Esophagus muscularis mucosa (tissue), 4 donors: ENCODE results near the gene SNAP29. TPM values are rescaled to one million over a fixed set of nuclear protein-coding genes. Genes with fewer than 3 reads are reported as not detected.
A peak's percentile ranks its signal among the peaks of the same experiment; 100 is the strongest.

Experiments
- DNase-seq: peaks from one replicate; pipeline ENCODE4 v3.0.0-alpha.2; 2017; ENCODE audit errors: extremely low spot score
- H3K27ac ChIP-seq, 4 donors: fragments of 200-600 bp; sonication (generic); replicated peaks in 1 of 4; 1 replicate in 3 of 4; 2 replicates in 1 of 4; pipeline ENCODE4 v1.5.1; 2016 to 2019; ENCODE audit warnings: mild to moderate bottlenecking in 1 of 4
- H3K27me3 ChIP-seq, 4 donors: fragments of 200-600 bp; sonication (generic); one replicate each; pipeline versions ENCODE4 v1.5.1 to v1.6.0; 2016 to 2019
- H3K36me3 ChIP-seq, 4 donors: fragments of 200-600 bp; sonication (generic); one replicate each; pipeline ENCODE4 v1.5.1; 2016 to 2019
- H3K4me1 ChIP-seq, 4 donors: fragments of 200-600 bp; sonication (generic); one replicate each; pipeline ENCODE4 v1.5.1; 2016 to 2019
- H3K4me3 ChIP-seq, 4 donors: fragments of 200-600 bp; sonication (generic); 1 replicate in 2 of 4; 2 replicates in 2 of 4; pipeline ENCODE4 v1.5.1; 2016 to 2019; ENCODE audit warnings: mild to moderate bottlenecking in 4 of 4, moderate library complexity in 1 of 4
- H3K9me3 ChIP-seq, 4 donors: fragments of 200-600 bp; sonication (generic); 1 replicate in 3 of 4; 2 replicates in 1 of 4; pipeline ENCODE4 v1.5.1; 2016 to 2019
- EP300 ChIP-seq: sonication (generic); formaldehyde crosslinking; IDR thresholded peaks from one replicate; pipeline ENCODE4 v1.6.1; 2017; ENCODE audit warnings: antibody characterized with exemption
- POLR2A ChIP-seq: fragments of 450-650 bp; IDR thresholded peaks from one replicate; pipeline ENCODE4 v1.6.1; 2017; ENCODE audit warnings: antibody characterized with exemption, moderate library complexity, mild to moderate bottlenecking, low read depth
- POLR2AphosphoS5 ChIP-seq, 2 donors: sonication (generic); formaldehyde crosslinking; IDR thresholded peaks; one replicate each; pipeline ENCODE4 v1.6.1; 2017; ENCODE audit warnings: antibody characterized with exemption in 2 of 2
- WGBS: methylation state at CpG from one replicate; pipeline ENCODE4 v1.1.5; 2018; 5-methylcytosine and 5-hydroxymethylcytosine counted together
- intact Hi-C: fragments of 100-400 bp; cut with DNase I; formaldehyde crosslinking; loops from one replicate; pipeline ENCODE4 v1.15.1; 2023
- total RNA-seq, 4 donors: library from RNA; depleted of rRNA; stranded (reverse); fragments of >200 nt; gene quantifications; one replicate each; pipeline versions ENCODE4 v1.1.0 to v1.2.1, GENCODE V29; 2016
- TF ChIP-seq, protein P1 (sequence below), 3 experiments: fragments of 200-600 bp in 2 of 3; fragments of 450-650 bp in 1 of 3; sonication (generic) in 2 of 3; IDR thresholded peaks; one replicate each; pipeline ENCODE4 v1.5.1; 2017 to 2019; ENCODE audit warnings: antibody characterized with exemption in 3 of 3, mild to moderate bottlenecking in 2 of 3, moderate library complexity in 1 of 3

SNAP29 gene
- total RNA-seq, 4 donors from 2014 or later, result 21.2 to 33.6 (median 26.4) TPM

DNA sequence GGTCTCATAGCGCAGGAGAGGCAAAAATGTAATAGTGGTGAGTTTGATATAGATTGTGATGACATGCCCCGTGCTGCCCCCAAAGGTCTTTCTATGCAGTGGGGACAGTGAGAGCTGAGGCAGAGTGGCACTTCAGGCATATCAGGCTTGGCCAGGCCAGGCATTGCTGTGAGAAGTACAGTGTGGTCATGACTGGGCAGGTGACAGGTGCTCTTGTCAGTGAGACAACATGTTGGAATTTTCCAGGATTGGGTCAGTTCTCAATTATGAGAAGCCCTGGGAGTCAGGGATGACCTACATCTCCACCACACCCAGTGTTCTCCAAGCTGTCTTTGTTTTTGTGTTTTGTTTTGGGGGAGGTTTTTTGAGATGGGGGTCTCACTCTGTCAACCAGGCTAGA lies 3.7 kb downstream of the SNAP29 start:
- Histone ChIP-seq H3K36me3 (peaks cover 0 to 43% (median 13%) of the 10 kb centered on the region in 4 donors), H3K27ac (no peak overlapping the region), H3K9me3 (no peaks in the 10 kb centered on the region), H3K27me3 (no peaks in the 10 kb centered on the region), H3K4me1 (peaks cover 27 to 67% (median 47%) of the 10 kb centered on the region in 4 donors), H3K4me3 (no peak overlapping the region)
- no peak for DNase-seq
- 100% methylated on average over 2 of the region's 2 CpGs for WGBS
- TF ChIP-seq, protein P1, sequence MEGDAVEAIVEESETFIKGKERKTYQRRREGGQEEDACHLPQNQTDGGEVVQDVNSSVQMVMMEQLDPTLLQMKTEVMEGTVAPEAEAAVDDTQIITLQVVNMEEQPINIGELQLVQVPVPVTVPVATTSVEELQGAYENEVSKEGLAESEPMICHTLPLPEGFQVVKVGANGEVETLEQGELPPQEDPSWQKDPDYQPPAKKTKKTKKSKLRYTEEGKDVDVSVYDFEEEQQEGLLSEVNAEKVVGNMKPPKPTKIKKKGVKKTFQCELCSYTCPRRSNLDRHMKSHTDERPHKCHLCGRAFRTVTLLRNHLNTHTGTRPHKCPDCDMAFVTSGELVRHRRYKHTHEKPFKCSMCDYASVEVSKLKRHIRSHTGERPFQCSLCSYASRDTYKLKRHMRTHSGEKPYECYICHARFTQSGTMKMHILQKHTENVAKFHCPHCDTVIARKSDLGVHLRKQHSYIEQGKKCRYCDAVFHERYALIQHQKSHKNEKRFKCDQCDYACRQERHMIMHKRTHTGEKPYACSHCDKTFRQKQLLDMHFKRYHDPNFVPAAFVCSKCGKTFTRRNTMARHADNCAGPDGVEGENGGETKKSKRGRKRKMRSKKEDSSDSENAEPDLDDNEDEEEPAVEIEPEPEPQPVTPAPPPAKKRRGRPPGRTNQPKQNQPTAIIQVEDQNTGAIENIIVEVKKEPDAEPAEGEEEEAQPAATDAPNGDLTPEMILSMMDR (IDR thresholded peaks at IDR 0.05), result no peak
- TF ChIP-seq POLR2AphosphoS5 (IDR thresholded peaks at IDR 0.05), result no peak
- TF ChIP-seq EP300, result no peak
- no peak for TF ChIP-seq POLR2A
- intact Hi-C loops, result no loop called here

DNA sequence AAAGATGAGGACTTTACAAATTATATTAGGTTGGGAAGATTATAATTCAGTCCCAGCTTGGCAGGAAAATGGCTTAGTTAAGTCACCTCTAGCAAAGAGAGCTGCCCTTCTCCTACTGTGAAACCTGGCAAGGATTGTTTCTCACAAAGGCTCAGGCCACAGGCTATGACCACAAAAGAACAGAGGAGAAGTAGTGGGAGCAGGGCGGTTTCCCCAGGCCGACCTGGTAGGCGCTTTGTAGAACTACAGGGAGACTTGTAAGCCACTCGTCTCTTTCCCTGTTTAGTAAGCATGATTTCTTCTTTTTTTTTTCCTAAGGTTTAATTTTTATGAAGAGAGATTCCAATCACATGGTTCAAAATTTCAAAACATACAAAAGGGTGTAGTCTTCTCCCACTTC lies 4.6 kb downstream of the SNAP29 start:
- peaks cover 29 to 70% (median 50%) of the 10 kb centered on the region in 4 donors for H3K4me1 ChIP-seq
- H3K27ac ChIP-seq, result peak overlapping the region in 1 of 4 donors; percentile 7
- 79% methylated on average over 4 of the region's 4 CpGs for WGBS
- H3K36me3 ChIP-seq, result peaks cover 0 to 43% (median 13%) of the 10 kb centered on the region in 4 donors
- H3K9me3 ChIP-seq, result no peaks in the 10 kb centered on the region
- DNase-seq, result no peak
- TF ChIP-seq, protein P1 (IDR thresholded peaks at IDR 0.05), result no peak
- TF ChIP-seq POLR2AphosphoS5 (IDR thresholded peaks at IDR 0.05), result no peak
- TF ChIP-seq EP300, result no peak
- no peaks in the 10 kb centered on the region for H3K27me3 ChIP-seq
- H3K4me3 ChIP-seq, result no peak overlapping the region
- intact Hi-C loops, result no loop called here

DNA sequence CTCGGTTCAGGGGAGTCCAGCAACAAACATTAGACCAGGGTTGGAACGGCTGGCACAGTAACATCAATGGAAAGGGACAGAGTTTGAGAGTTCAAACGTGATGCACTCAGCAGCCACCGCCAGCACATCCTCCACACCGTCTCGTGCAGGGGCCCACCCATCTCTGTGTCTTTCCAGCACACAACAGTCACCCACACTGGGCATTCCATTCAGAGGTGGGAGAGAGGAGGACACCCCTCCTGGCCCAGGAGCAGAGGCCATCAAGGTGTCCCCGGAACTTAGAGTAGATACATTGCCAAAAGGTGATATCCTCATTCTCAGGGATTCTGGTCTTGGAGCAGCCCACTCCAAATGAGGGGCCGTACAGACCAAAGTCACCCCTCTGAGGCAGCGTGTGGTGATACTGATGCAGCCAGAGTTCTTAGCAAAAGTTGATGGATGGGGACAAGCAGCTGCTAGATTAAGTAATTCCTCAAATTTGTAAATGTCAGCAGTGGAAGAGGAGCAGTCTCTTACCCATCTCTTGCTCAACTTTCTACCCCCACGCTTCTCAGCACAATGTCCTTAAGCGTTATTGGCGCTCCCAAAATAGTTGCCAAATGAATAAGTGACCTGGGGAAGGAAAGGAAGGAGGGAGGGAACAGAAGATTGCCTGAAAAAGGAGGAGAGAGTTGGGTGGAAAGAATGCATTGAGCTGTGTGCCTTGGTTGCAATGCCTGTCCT lies 5.5 kb downstream of the SNAP29 start:
- H3K27me3 ChIP-seq, result no peaks in the 10 kb centered on the region
- 87% methylated on average over 12 of the region's 12 CpGs for WGBS
- H3K4me3 ChIP-seq, result no peak overlapping the region
- H3K9me3 ChIP-seq, result no peaks in the 10 kb centered on the region
- no peak for DNase-seq
- peaks cover 29 to 69% (median 54%) of the 10 kb centered on the region in 4 donors for H3K4me1 ChIP-seq
- no peak for TF ChIP-seq EP300
- TF ChIP-seq, protein P1 (IDR thresholded peaks at IDR 0.05), result no peak
- no peak for TF ChIP-seq POLR2A
- TF ChIP-seq POLR2AphosphoS5 (IDR thresholded peaks at IDR 0.05), result no peak
- intact Hi-C loops, result no loop called here
- peaks cover 0 to 52% (median 13%) of the 10 kb centered on the region in 4 donors for H3K36me3 ChIP-seq
- H3K27ac ChIP-seq, result no peak overlapping the region

DNA sequence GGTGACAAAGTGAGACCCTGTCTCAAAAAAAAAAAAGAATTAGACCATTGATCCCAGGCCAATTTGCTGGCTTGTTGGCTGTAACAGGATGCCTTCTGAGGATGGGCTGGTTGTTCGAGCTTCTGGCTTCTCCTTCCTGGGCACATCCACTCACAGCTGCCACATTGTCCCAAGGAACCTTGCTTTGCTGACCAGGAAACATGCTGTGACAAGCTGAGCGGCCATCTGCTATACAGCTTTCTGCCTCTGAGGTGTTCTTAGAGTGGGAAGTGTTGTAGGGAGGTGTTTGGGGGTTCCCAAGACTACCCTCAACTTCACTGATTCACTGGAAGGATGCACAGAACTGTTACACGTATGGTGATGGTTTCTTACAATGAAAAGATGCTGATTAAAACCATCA lies 6.5 kb downstream of the SNAP29 start:
- 82% methylated on average over 3 of the region's 3 CpGs for WGBS
- no peak for DNase-seq
- TF ChIP-seq POLR2AphosphoS5 (IDR thresholded peaks at IDR 0.05) (no peak), EP300 (no peak), POLR2A (no peak)
- TF ChIP-seq, protein P1 (IDR thresholded peaks at IDR 0.05), result no peak
- Histone ChIP-seq H3K9me3 (no peaks in the 10 kb centered on the region), H3K4me3 (no peak overlapping the region), H3K27me3 (no peaks in the 10 kb centered on the region), H3K36me3 (peaks cover 2 to 62% (median 17%) of the 10 kb centered on the region in 4 donors), H3K27ac (no peak overlapping the region), H3K4me1 (peaks cover 20 to 60% (median 44%) of the 10 kb centered on the region in 4 donors)
- intact Hi-C loops, result no loop called here
